COLO668 (cell line): ENCODE data around the gene NME7.

Experiments used
- DNase-seq: peaks from one replicate; lab custom pipeline; 2025; ENCODE audit not compliant: unreplicated experiment; lab: John Stamatoyannopoulos, UW

NME7 gene

DNA sequence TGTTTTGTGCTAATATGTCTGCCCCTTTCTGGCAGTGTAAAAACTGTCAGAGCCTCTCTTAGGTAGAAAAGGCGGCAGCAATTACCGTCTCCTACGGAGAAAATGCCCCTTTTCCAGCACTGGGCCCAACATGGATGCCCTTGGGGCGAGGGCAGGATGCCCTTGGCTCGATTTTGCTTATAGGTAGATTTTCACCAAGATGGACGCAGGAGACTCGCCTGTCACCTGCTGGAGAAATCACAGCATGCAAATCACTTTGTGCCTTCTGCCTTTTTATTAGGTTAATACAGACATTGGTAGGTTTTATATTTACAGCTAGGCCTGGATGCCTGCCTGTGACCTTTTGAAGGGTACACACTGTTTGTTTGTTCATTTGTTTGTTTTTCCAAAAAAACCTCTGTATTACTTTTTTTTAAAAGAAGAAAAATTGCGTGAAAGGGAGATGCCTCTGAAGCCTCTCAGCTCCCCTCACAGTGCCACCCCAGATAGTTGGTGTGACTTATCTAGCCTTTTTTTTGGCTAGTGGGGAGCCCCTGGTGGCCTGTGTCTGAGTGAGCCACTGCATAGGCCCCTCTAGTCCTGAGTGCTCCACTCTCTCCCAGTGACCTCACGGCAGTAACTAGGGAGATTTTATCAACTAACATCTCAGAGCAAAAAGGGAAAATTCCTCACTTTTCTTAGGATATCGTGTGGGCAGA is 258.6 kb downstream of the NME7 start:
- peak; percentile 60 for DNase-seq

DNA sequence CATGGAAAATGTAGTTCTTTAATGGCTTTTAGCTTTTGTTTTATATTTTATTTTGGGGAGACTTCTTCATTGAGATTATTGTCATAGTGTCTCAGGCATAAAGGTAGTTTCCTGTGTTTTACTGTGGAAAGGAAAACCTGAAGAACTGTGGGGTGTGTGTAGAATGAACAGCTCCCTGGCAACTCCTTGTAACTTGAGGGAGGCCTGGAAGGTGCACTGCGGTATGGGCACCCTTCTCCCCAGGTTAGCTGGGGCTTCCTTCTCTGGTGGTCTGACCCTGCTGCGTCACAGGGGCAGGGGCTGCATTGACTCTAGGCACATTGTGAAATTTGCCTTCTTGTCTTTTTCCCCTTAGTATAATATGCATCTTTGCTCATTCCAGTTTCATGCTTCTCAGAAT is 259.4 kb downstream of the NME7 start:
- DNase-seq: no peak

DNA sequence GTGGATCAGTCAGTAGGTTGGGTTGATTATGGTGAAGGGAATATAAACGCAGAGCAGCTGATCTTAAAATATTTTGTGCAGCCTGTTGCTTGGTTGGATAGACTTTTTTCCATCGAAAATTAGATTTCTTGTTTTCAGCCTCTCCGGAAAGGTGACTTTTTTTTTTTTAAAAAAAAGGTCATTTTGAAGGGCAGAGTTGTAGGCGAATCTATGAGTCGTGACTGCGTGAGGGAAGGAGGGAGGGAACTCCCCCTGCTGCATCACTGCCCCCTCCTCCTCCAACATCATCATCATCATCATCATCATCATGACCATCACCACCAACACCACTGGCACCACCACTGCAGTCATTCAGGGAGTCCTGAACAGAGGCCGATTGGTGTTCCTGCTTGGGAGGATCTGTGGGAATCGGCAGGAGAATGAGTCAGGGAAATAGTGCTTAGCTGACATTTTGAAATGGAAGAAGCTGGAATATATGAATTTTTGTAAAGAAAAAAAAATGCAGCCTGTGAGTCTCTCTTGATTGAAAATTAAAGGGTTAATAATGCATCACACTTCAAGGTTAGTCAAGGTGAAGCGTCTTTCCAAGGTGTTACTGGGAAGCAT is 259.9 kb downstream of the NME7 start:
- DNase-seq: peak; percentile 31

GRCh38 chr1:169106921-169107602 is 260.5 kb downstream of the NME7 start:
- peak; percentile 69 for DNase-seq

- peak; percentile 96 for DNase-seq
Observed at GRCh38 chr1:169106095-169106920, 261.3 kb downstream of the NME7 start, which contains the start of gene ATP1B1. Gene ATP1B1 (plus strand): TSS chr1:169106690. CDS start chr1:169106830, 140 bp downstream.

- peak; percentile 94 for DNase-seq
Observed at GRCh38 chr1:169105434-169106094, 262.0 kb downstream of the NME7 start.

DNA sequence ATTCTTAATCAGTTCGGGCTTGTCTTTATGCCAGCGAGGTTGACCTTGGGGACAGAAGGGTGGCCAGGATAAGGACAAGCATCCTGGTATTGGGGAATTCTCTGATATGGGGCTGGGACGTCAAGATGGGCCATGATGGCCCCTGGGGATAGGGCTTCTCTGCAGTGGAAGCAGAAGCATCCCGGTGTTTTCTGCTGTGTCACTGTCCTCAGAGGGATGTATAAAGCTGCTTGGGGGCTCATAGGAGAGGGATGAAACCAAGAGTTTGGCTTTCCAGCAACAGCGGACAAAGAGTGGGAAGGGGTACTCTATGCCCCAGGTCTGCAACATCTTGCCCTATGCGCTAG is 262.5 kb downstream of the NME7 start:
- no peak for DNase-seq

DNA sequence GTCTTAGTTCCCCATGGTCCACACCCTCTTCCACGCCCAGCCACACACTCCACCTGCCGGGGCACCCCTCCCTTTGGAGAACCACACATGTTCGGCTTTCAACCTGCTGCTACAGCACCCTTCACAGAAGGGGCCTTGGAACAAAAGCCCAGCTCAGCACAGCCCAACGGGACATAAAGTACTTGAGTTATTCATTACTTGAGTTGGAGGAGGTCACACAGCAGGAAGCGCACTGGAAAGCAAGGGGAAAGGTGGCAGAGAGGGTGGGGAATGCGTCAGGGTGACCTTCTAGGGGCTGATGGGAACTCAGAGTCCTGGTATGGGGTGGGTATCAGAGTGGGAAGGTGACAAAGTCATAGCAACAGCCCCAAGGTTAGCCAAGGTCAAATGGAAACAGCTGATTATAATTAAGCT is 264.1 kb downstream of the NME7 start:
- DNase-seq: peak; percentile 51

GRCh38 chr1:169103002-169103401 is 264.6 kb downstream of the NME7 start:
- DNase-seq: no peak

GRCh38 chr1:169102567-169102966 is 265.0 kb downstream of the NME7 start:
- peak; percentile 23 for DNase-seq

DNA sequence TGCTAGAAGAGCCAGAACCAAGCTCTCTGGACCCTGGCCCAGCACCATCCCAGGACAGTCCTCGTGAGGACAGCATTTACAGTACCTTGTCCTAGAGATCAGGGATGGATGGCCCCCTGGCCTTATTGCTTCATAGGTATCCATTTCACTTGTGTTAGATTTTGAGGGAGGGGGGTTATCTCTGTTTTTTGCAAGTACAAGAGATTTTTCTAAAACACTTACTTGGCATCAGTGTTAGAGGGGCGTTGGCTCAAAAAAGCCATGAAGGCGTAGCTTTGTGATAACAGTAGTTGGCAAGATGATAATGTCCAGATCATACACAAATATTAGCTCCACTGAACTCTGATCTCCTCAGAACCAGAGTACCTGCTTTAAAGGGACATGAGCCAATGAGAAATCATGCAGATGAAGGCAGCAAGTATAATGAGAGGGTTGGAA is 266.9 kb downstream of the NME7 start:
- DNase-seq: no peak

GRCh38 chr1:169100208-169100607 is 267.4 kb downstream of the NME7 start:
- DNase-seq: no peak

- DNase-seq: no peak
Observed at GRCh38 chr1:169099561-169099960, 268.0 kb downstream of the NME7 start.

DNA sequence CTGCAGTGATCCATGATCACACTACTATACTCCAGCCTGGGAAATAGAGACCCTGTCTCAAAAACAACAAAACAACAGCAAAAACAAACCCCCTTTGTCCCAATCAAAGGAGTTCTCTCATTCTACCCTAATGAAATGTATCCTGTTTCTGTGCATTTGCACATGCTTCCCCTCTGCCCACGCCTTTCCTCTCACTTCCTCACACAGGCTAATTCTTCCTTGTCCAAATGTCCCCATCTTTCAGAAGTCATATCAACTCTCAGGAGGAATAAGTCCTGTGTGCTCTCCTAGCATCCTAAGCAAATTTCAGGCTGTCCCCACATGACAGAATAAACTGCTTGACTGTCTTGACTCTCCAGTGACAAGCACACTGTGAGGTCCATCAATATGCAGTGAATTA is 269.2 kb downstream of the NME7 start:
- DNase-seq: no peak

- no peak for DNase-seq
Observed at GRCh38 chr1:169094897-169095569, 272.6 kb downstream of the NME7 start.

- DNase-seq: no peak
Observed at GRCh38 chr1:169092399-169092798, 275.2 kb downstream of the NME7 start.

- DNase-seq: no peak
Observed at GRCh38 chr1:169091480-169091941, 276.1 kb downstream of the NME7 start.

DNA sequence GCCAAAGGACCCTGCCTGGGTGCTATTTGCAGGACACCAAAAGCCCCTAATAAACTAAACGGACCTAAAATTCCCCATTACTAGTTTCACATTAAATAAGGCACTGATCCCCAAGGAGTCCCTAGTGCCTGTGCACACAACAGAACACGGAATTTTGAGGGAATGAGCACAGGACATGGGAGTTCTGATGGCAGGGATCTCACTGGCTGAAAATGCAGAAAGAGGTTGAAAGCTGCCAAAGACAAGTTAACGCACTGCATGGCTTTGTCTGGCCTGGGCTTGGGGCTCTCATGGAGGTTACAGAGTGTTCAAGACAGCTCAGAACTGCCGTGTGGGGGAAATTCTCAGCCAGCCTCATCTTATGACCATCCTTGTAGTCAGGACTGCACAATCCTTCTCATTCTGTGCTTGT is 276.7 kb downstream of the NME7 start:
- DNase-seq: no peak

DNA sequence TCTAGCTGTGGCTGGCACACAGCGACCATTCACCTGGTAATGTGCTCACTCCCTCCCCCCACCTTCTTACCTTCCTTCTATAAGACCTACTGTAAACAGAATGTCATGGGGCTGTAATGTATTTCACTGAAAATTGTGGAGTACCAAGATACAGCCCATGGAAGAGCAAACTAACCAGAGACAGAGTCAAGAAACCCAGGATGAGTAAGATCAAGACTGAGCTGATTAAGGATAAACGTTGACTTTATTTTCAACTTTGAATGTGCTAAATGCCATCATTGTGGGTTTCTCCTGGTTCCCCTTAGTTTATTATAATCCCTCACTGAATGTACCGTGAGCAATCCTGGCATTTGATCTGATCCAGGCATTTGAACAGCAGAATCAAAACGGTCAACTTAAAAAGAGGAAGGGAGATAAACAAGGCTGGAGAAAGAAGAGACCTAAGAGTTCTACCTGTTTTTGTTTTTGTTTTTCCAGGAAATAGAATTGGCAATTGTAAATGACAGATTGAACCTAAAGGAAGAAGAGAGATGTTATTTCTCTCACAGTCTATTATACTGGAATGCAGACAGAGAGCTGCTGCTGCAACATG is 277.2 kb downstream of the NME7 start:
- no peak for DNase-seq

- no peak for DNase-seq
Observed at GRCh38 chr1:169089776-169090175, 277.8 kb downstream of the NME7 start.
